Suprapubic skin (tissue), 3 donors: ENCODE results near the gene CEP63.

Source experiments
- EP300 ChIP-seq: sonication (generic); formaldehyde crosslinking; IDR thresholded peaks from one replicate; pipeline ENCODE4 v1.6.1; 2017; ENCODE audit warnings: antibody characterized with exemption
- TF ChIP-seq, protein P1 (sequence below), 2 donors: fragments of 200-600 bp in 1 of 2; fragments of 450-650 bp in 1 of 2; sonication (generic) in 1 of 2; IDR thresholded peaks; one replicate each; pipeline ENCODE4 v1.5.1; 2016 to 2019; ENCODE audit warnings: antibody characterized with exemption in 2 of 2, mild to moderate bottlenecking in 1 of 2, moderate library complexity in 1 of 2

DNA sequence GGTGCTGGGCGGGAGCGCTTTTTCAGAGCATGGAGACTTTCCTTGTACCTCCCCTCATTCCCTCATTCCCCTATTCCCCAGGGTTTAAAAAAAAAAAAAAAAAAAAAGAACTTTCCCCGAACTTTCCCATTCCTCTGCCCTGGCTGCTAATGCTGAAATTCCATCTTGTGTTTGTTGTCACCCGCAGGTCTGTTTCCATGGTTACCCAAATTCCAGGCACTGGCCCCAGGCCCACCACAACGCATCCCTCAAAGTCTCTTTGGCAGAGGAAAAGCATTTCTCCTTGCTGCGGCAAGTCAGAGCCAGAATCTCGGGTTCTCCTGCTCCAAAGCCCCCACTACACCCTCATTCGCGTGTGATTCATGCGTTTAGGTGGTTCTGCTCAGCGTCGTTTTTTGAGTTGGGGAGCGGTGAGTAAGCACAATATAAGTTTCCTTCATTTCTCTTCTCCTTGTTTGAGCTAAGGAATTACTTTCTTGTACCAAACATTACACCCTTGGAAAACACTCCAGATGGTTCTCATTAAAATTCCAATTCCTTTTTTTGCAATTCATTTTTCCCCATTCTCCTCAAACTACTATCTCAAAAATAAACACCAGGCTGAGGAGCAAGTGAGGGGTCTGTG, 21.7 kb upstream of the CEP63 start:
- TF ChIP-seq, protein P1, sequence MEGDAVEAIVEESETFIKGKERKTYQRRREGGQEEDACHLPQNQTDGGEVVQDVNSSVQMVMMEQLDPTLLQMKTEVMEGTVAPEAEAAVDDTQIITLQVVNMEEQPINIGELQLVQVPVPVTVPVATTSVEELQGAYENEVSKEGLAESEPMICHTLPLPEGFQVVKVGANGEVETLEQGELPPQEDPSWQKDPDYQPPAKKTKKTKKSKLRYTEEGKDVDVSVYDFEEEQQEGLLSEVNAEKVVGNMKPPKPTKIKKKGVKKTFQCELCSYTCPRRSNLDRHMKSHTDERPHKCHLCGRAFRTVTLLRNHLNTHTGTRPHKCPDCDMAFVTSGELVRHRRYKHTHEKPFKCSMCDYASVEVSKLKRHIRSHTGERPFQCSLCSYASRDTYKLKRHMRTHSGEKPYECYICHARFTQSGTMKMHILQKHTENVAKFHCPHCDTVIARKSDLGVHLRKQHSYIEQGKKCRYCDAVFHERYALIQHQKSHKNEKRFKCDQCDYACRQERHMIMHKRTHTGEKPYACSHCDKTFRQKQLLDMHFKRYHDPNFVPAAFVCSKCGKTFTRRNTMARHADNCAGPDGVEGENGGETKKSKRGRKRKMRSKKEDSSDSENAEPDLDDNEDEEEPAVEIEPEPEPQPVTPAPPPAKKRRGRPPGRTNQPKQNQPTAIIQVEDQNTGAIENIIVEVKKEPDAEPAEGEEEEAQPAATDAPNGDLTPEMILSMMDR (IDR thresholded peaks at IDR 0.05) = no peak
- no peak for TF ChIP-seq EP300
